ENCODE data around the gene FBXL12.

FBXL12 gene

GRCh38 chr19:9836021-9836420, 17.1 kb upstream of the FBXL12 start:
- Histone ChIP-seq H3K79me2 (ENCODE audit: control insufficient read depth, insufficient read depth, low read length) (peaks cover 9% of the 10 kb centered on the region), H4K8ac (ENCODE audit: low read depth, low read length) (no peak overlapping the region), H2BK5ac (ENCODE audit: low read length) (no peak overlapping the region), H3K36me3 (ENCODE audit: control insufficient read depth, insufficient read depth, low read length) (peaks cover 3% of the 10 kb centered on the region), H3K9ac (ENCODE audit: low read length) (peak overlapping the region; percentile 84), H3K18ac (ENCODE audit: low read length) (no peak overlapping the region), H3K27me3 (ENCODE audit: insufficient read depth, low read length, poor library complexity) (no peaks in the 10 kb centered on the region), H3K27ac (ENCODE audit: low read depth, low read length) (no peak overlapping the region), H2AK5ac (ENCODE audit: low read length) (no peak overlapping the region), H3K79me1 (ENCODE audit: low read length) (peaks cover 10% of the 10 kb centered on the region), H3K4me2 (ENCODE audit: low read length) (peak overlapping the region; percentile 92), H4K5ac (ENCODE audit: low read length) (no peak overlapping the region), H3K4me1 (ENCODE audit: control insufficient read depth, low read depth, low read length) (no peaks in the 10 kb centered on the region), H3K4ac (ENCODE audit: low read depth, low read length) (no peak overlapping the region), H3K4me3 (ENCODE audit: low read length) (peak overlapping the region; percentile 92), H2BK15ac (replicated peaks; ENCODE audit: low read depth) (no peak overlapping the region), H3K23ac (ENCODE audit: low read length) (no peak overlapping the region), H3K56ac (ENCODE audit: low read length) (peak overlapping the region; percentile 89), H2BK120ac (ENCODE audit: low read depth, low read length) (no peak overlapping the region)
- WGBS (ENCODE audit: extremely low coverage, insufficient coverage, low lambda C conversion rate), result no CpG with 5 or more reads among the region's 5 CpGs
- DNase-seq, result no peak

GRCh38 chr19:9835507-9835949, 16.6 kb upstream of the FBXL12 start:
- no peak overlapping the region for H4K5ac ChIP-seq (ENCODE audit: low read length)
- no peaks in the 10 kb centered on the region for H3K4me1 ChIP-seq (ENCODE audit: control insufficient read depth, low read depth, low read length)
- peak overlapping the region; percentile 92 for H3K4me3 ChIP-seq (ENCODE audit: low read length)
- no peak overlapping the region for H3K23ac ChIP-seq (ENCODE audit: low read length)
- DNase-seq, result no peak
- no peak overlapping the region for H2AK5ac ChIP-seq (ENCODE audit: low read length)
- peaks cover 1% of the 10 kb centered on the region for H3K36me3 ChIP-seq (ENCODE audit: control insufficient read depth, insufficient read depth, low read length)
- H3K56ac ChIP-seq (ENCODE audit: low read length), result peak overlapping the region; percentile 89
- peak overlapping the region; percentile 77 for H4K8ac ChIP-seq (ENCODE audit: low read depth, low read length)
- H3K79me2 ChIP-seq (ENCODE audit: control insufficient read depth, insufficient read depth, low read length), result peaks cover 9% of the 10 kb centered on the region
- H3K79me1 ChIP-seq (ENCODE audit: low read length), result peaks cover 10% of the 10 kb centered on the region
- no peak overlapping the region for H3K27ac ChIP-seq (ENCODE audit: low read depth, low read length)
- peak overlapping the region; percentile 74 for H3K4ac ChIP-seq (ENCODE audit: low read depth, low read length)
- no CpG with 5 or more reads among the region's 28 CpGs for WGBS (ENCODE audit: extremely low coverage, insufficient coverage, low lambda C conversion rate)
- no peak overlapping the region for H2BK15ac ChIP-seq (replicated peaks; ENCODE audit: low read depth)
- H3K9ac ChIP-seq (ENCODE audit: low read length), result peak overlapping the region; percentile 84
- peak overlapping the region; percentile 92 for H3K4me2 ChIP-seq (ENCODE audit: low read length)
- H3K27me3 ChIP-seq (ENCODE audit: insufficient read depth, low read length, poor library complexity), result no peaks in the 10 kb centered on the region
- peak overlapping the region; percentile 89 for H3K18ac ChIP-seq (ENCODE audit: low read length)
- no peak overlapping the region for H2BK5ac ChIP-seq (ENCODE audit: low read length)
- H2BK120ac ChIP-seq (ENCODE audit: low read depth, low read length), result no peak overlapping the region

- peaks cover 12% of the 10 kb centered on the region for H3K79me2 ChIP-seq (ENCODE audit: control insufficient read depth, insufficient read depth, low read length)
- H3K4me1 ChIP-seq (ENCODE audit: control insufficient read depth, low read depth, low read length), result no peaks in the 10 kb centered on the region
Measured at GRCh38 chr19:9834726-9835506, 16.0 kb upstream of the FBXL12 start, which contains the start of gene PIN1. TSS of gene PIN1 (plus strand) at chr19:9835318. CDS start at chr19:9835345, 27 bp downstream.

GRCh38 chr19:9834307-9834725, 15.4 kb upstream of the FBXL12 start:
- Histone ChIP-seq H3K18ac (ENCODE audit: low read length) (no peak overlapping the region), H3K4me2 (ENCODE audit: low read length) (peak overlapping the region; percentile 50), H3K27me3 (ENCODE audit: insufficient read depth, low read length, poor library complexity) (no peaks in the 10 kb centered on the region), H3K23ac (ENCODE audit: low read length) (no peak overlapping the region), H4K5ac (ENCODE audit: low read length) (no peak overlapping the region), H3K4me3 (ENCODE audit: low read length) (no peak overlapping the region), H3K27ac (ENCODE audit: low read depth, low read length) (no peak overlapping the region), H2BK120ac (ENCODE audit: low read depth, low read length) (no peak overlapping the region), H3K4ac (ENCODE audit: low read depth, low read length) (no peak overlapping the region), H3K9ac (ENCODE audit: low read length) (peak overlapping the region; percentile 36), H2BK5ac (ENCODE audit: low read length) (no peak overlapping the region), H2BK15ac (replicated peaks; ENCODE audit: low read depth) (no peak overlapping the region), H3K4me1 (ENCODE audit: control insufficient read depth, low read depth, low read length) (no peaks in the 10 kb centered on the region), H3K56ac (ENCODE audit: low read length) (peak overlapping the region; percentile 79), H4K8ac (ENCODE audit: low read depth, low read length) (no peak overlapping the region), H3K36me3 (ENCODE audit: control insufficient read depth, insufficient read depth, low read length) (peaks cover 5% of the 10 kb centered on the region), H3K79me1 (ENCODE audit: low read length) (peaks cover 15% of the 10 kb centered on the region), H2AK5ac (ENCODE audit: low read length) (no peak overlapping the region), H3K79me2 (ENCODE audit: control insufficient read depth, insufficient read depth, low read length) (peaks cover 15% of the 10 kb centered on the region)
- no CpG with 5 or more reads among the region's 6 CpGs for WGBS (ENCODE audit: extremely low coverage, insufficient coverage, low lambda C conversion rate)
- DNase-seq, result no peak

More at GRCh38 chr19:9834726-9835506, 16.0 kb upstream of the FBXL12 start, which contains the start of gene PIN1:
- Histone ChIP-seq H3K27ac (ENCODE audit: low read depth, low read length) (no peak within 1 kb of the TSS), H2BK15ac (replicated peaks; ENCODE audit: low read depth) (no peak within 1 kb of the TSS), H3K4ac (ENCODE audit: low read depth, low read length) (peak within 1 kb of the TSS; percentile 74), H3K4me2 (ENCODE audit: low read length) (peak within 1 kb of the TSS; percentile 92), H3K4me3 (ENCODE audit: low read length) (peak within 1 kb of the TSS; percentile 92), H3K36me3 (ENCODE audit: control insufficient read depth, insufficient read depth, low read length) (peaks cover 5% of the 10 kb centered on the region), H3K79me1 (ENCODE audit: low read length) (peaks cover 14% of the 10 kb centered on the region), H4K5ac (ENCODE audit: low read length) (no peak within 1 kb of the TSS), H3K56ac (ENCODE audit: low read length) (peak within 1 kb of the TSS; percentile 89), H3K9ac (ENCODE audit: low read length) (peak within 1 kb of the TSS; percentile 84), H2AK5ac (ENCODE audit: low read length) (no peak within 1 kb of the TSS), H4K8ac (ENCODE audit: low read depth, low read length) (peak within 1 kb of the TSS; percentile 77), H3K27me3 (ENCODE audit: insufficient read depth, low read length, poor library complexity) (no peaks in the 10 kb centered on the region), H3K18ac (ENCODE audit: low read length) (peak within 1 kb of the TSS; percentile 89), H2BK5ac (ENCODE audit: low read length) (no peak within 1 kb of the TSS), H3K23ac (ENCODE audit: low read length) (no peak within 1 kb of the TSS), H2BK120ac (ENCODE audit: low read depth, low read length) (no peak within 1 kb of the TSS)
- peak; percentile 99 for DNase-seq
- WGBS (ENCODE audit: extremely low coverage, insufficient coverage, low lambda C conversion rate), result no CpG with 5 or more reads among the region's 73 CpGs

- no peak overlapping the region for H2BK120ac ChIP-seq (ENCODE audit: low read depth, low read length)
- H3K79me2 ChIP-seq (ENCODE audit: control insufficient read depth, insufficient read depth, low read length), result peaks cover 25% of the 10 kb centered on the region
- no peak for DNase-seq
- peaks cover 16% of the 10 kb centered on the region for H3K79me1 ChIP-seq (ENCODE audit: low read length)
- no peak overlapping the region for H2BK15ac ChIP-seq (replicated peaks; ENCODE audit: low read depth)
- peaks cover 4% of the 10 kb centered on the region for H3K4me1 ChIP-seq (ENCODE audit: control insufficient read depth, low read depth, low read length)
- H3K9ac ChIP-seq (ENCODE audit: low read length), result peak overlapping the region; percentile 79
- H3K4me2 ChIP-seq (ENCODE audit: low read length), result peak overlapping the region; percentile 90
- H4K8ac ChIP-seq (ENCODE audit: low read depth, low read length), result no peak overlapping the region
- WGBS (ENCODE audit: extremely low coverage, insufficient coverage, low lambda C conversion rate), result 100% methylated on average over 1 of the region's 13 CpGs
- H2BK5ac ChIP-seq (ENCODE audit: low read length), result no peak overlapping the region
- H2AK5ac ChIP-seq (ENCODE audit: low read length), result peak overlapping the region; percentile 85
- H3K56ac ChIP-seq (ENCODE audit: low read length), result peak overlapping the region; percentile 93
- no peak overlapping the region for H3K18ac ChIP-seq (ENCODE audit: low read length)
- no peak overlapping the region for H3K23ac ChIP-seq (ENCODE audit: low read length)
- peak overlapping the region; percentile 90 for H3K4me3 ChIP-seq (ENCODE audit: low read length)
- H3K36me3 ChIP-seq (ENCODE audit: control insufficient read depth, insufficient read depth, low read length), result peaks cover 3% of the 10 kb centered on the region
- no peak overlapping the region for H4K5ac ChIP-seq (ENCODE audit: low read length)
- H3K27ac ChIP-seq (ENCODE audit: low read depth, low read length), result no peak overlapping the region
- no peak overlapping the region for H3K4ac ChIP-seq (ENCODE audit: low read depth, low read length)
- H3K27me3 ChIP-seq (ENCODE audit: insufficient read depth, low read length, poor library complexity), result no peaks in the 10 kb centered on the region
Measured at GRCh38 chr19:9828551-9829063, 9.7 kb upstream of the FBXL12 start.
